BJ (cell line): ENCODE results near the gene BPIFA1. TPM values are rescaled to one million over a fixed set of nuclear protein-coding genes. Genes with fewer than 3 reads are reported as not detected.

ENCODE experiments used
- CTCF ChIA-PET: fragments of 350-600 bp; formaldehyde crosslinking; extraction: SDS; loops from one replicate; lab custom pipeline; 2021; ENCODE audit warnings: antibody characterized with exemption, inconsistent platforms; lab: Yijun Ruan, JAX
- POLR2A ChIA-PET: fragments of 300-600 bp; sonication (Branson Sonifier 250); formaldehyde crosslinking; extraction: SDS; loops from one replicate; lab custom pipeline; 2021; ENCODE audit warnings: antibody characterized with exemption; lab: Charles Lee
- DNase-seq: peaks from one replicate; pipeline ENCODE4 v3.0.0-alpha.2; 2011; ENCODE audit warnings: low read depth
- H3K27me3 ChIP-seq: 2 replicates; pipeline ENCODE4 v1.6.0; 2011; ENCODE audit warnings: low read length; ENCODE audit not compliant: control insufficient read depth, insufficient read depth
- H3K36me3 ChIP-seq: 2 replicates; pipeline ENCODE4 v1.5.1; 2011; ENCODE audit warnings: low read length; ENCODE audit not compliant: control insufficient read depth, insufficient read depth
- H3K4me3 ChIP-seq: 2 replicates; pipeline ENCODE4 v1.5.1; 2011; ENCODE audit warnings: low read depth, mild to moderate bottlenecking, control low read depth, low read length
- polyA plus RNA-seq: library from polyadenylated mRNA; depleted of rRNA; stranded (reverse); fragments of >200 nt; gene quantifications from 2 replicates; pipeline ENCODE4 v1.2.3, GENCODE V29; 2011
- TF ChIP-seq, protein P1 (sequence below): IDR thresholded peaks from 2 replicates; pipeline ENCODE4 v1.5.1; 2011; ENCODE audit warnings: low read depth, mild to moderate bottlenecking, control low read depth, inconsistent platforms, low read length, moderate library complexity; ENCODE audit not compliant: insufficient read depth

The BPIFA1 gene
- polyA plus RNA-seq, 1 experiment = not detected

DNA sequence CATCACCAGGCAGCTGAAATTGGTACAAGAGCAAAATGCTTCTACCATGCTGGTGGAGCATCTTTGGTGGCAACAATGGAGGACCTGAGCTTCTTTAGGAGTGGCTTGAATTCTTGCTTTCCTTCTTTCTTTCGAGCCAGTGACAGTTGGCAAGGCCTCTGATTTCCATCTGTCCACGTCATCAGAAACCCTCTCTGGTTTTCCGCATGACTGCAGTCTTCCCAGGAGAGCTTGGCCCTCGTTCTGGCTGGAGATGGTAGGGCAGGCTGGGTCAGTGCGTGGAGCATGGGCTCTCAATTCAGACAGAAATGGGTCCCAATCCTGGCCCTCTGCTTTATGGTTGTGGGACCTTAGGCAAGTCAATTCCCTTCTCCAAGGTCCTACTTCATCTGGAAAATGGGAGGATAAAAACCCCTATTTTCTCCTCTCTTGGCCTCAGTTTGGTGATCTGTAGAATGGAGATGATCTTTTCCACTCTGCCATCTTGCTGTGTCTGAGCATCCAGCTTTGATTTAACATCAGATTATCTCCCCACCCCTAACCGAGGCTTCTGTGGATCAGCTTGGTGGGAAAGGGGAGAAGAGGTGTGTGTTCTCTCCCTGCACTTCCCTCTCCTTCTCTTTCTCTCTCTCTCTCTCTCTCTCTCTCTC is 43.6 kb downstream of the BPIFA1 start:
- no peak for DNase-seq
- TF ChIP-seq, protein P1, sequence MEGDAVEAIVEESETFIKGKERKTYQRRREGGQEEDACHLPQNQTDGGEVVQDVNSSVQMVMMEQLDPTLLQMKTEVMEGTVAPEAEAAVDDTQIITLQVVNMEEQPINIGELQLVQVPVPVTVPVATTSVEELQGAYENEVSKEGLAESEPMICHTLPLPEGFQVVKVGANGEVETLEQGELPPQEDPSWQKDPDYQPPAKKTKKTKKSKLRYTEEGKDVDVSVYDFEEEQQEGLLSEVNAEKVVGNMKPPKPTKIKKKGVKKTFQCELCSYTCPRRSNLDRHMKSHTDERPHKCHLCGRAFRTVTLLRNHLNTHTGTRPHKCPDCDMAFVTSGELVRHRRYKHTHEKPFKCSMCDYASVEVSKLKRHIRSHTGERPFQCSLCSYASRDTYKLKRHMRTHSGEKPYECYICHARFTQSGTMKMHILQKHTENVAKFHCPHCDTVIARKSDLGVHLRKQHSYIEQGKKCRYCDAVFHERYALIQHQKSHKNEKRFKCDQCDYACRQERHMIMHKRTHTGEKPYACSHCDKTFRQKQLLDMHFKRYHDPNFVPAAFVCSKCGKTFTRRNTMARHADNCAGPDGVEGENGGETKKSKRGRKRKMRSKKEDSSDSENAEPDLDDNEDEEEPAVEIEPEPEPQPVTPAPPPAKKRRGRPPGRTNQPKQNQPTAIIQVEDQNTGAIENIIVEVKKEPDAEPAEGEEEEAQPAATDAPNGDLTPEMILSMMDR = no peak
- H3K27me3 ChIP-seq = peaks cover 14% of the 10 kb centered on the region
- ChIA-PET POLR2A (no interaction called here), CTCF (interaction anchor here (0.6 to 1.0 kb wide), 2 partner anchors 17 to 606 kb away, joined by 3 to 9 read pairs; partner anchors contain the start of gene C20orf203)
- no peak overlapping the region for H3K4me3 ChIP-seq
- H3K36me3 ChIP-seq = no peaks in the 10 kb centered on the region

GRCh38 chr20:33280000-33280680 is 44.3 kb downstream of the BPIFA1 start:
- CTCF ChIA-PET = no interaction called here
- no peak for DNase-seq
- peaks cover 17% of the 10 kb centered on the region for H3K27me3 ChIP-seq
- H3K4me3 ChIP-seq = no peak overlapping the region
- no peaks in the 10 kb centered on the region for H3K36me3 ChIP-seq
- TF ChIP-seq, protein P1 = no peak
- POLR2A ChIA-PET = no interaction called here

GRCh38 chr20:33280775-33281174 is 45.0 kb downstream of the BPIFA1 start:
- peaks cover 17% of the 10 kb centered on the region for H3K27me3 ChIP-seq
- TF ChIP-seq, protein P1 = no peak
- H3K36me3 ChIP-seq = no peaks in the 10 kb centered on the region
- no peak overlapping the region for H3K4me3 ChIP-seq
- no peak for DNase-seq
- ChIA-PET POLR2A (no interaction called here), CTCF (no interaction called here)

- CTCF ChIA-PET = interaction anchor here (1.4 kb wide), 1 partner anchor 18 kb away, joined by 3 read pairs; no protein-coding TSS in a partner anchor
- Histone ChIP-seq H3K4me3 (no peak overlapping the region), H3K27me3 (peaks cover 13% of the 10 kb centered on the region), H3K36me3 (no peaks in the 10 kb centered on the region)
- POLR2A ChIA-PET = no interaction called here
- DNase-seq = no peak
- TF ChIP-seq, protein P1 = no peak
Observed at GRCh38 chr20:33281550-33282146, 45.9 kb downstream of the BPIFA1 start.
